Panc1 (cell line): ENCODE measurements around the gene IRGQ. TPM values are rescaled to one million over a fixed set of nuclear protein-coding genes. Genes with fewer than 3 reads are reported as not detected.

Experiments
- ATAC-seq: fragments of 200-7000 bp; cut with Tn5 transposase; 2 replicates; pipeline ENCODE4 v1.9.1; 2020; ENCODE audit warnings: mild to moderate bottlenecking, moderate library complexity
- BruUV-seq: library from RNA; stranded (reverse); fragments of 400-500 nt; replicated peaks from 2 replicates; lab custom pipeline; 2021; lab: Mats Ljungman, UMichigan
- CTCF ChIA-PET: fragments of 300-600 bp; sonication (Branson Sonifier 250); formaldehyde crosslinking; loops from one replicate; lab custom pipeline; 2022; ENCODE audit warnings: antibody characterized with exemption; lab: Charles Lee
- POLR2A ChIA-PET: fragments of 300-600 bp; sonication (Branson Sonifier 250); formaldehyde crosslinking; loops from one replicate; lab custom pipeline; 2022; ENCODE audit warnings: antibody characterized with exemption; lab: Charles Lee
- DNase-seq: peaks from one replicate; pipeline ENCODE4 v3.0.0-alpha.2; 2010; ENCODE audit warnings: low read depth, low spot score
- H3K27ac ChIP-seq: 2 replicates; pipeline ENCODE4 v1.5.1; 2011; ENCODE audit warnings: mild to moderate bottlenecking, low read length, inconsistent platforms
- H3K27me3 ChIP-seq: fragments of 200-500 bp; sonication (Bioruptor generic); 2 replicates; pipeline ENCODE4 v1.6.0; 2014; ENCODE audit warnings: low read length, inconsistent platforms; ENCODE audit not compliant: control insufficient read depth, insufficient read depth
- H3K36me3 ChIP-seq: fragments of 200-500 bp; sonication (Bioruptor generic); 2 replicates; pipeline ENCODE4 v1.5.1; 2014; ENCODE audit warnings: inconsistent platforms, mild to moderate bottlenecking, low read length, moderate library complexity; ENCODE audit not compliant: control insufficient read depth, insufficient read depth
- H3K4me1 ChIP-seq: 2 replicates; pipeline ENCODE4 v1.5.1; 2011; ENCODE audit warnings: inconsistent platforms, mild to moderate bottlenecking, low read length, moderate library complexity; ENCODE audit not compliant: control insufficient read depth, insufficient read depth
- H3K4me3 ChIP-seq, 2 experiments: 2 replicates each; pipeline ENCODE4 v1.5.1; 2011 to 2012; ENCODE audit warnings: low read depth in 2 of 2, low read length in 2 of 2, mild to moderate bottlenecking in 2 of 2, inconsistent platforms in 1 of 2, moderate library complexity in 1 of 2
- H3K9me3 ChIP-seq: fragments of 200-500 bp; sonication (Bioruptor generic); 2 replicates; pipeline ENCODE4 v1.5.1; 2014; ENCODE audit warnings: low read depth, mild to moderate bottlenecking, inconsistent platforms, low read length, moderate library complexity; ENCODE audit not compliant: control insufficient read depth, insufficient read depth
- CTCF ChIP-seq: fragments of 450-650 bp; IDR thresholded peaks from 2 replicates; pipeline ENCODE4 v1.5.1; 2017; ENCODE audit warnings: mild to moderate bottlenecking
- POLR2AphosphoS5 ChIP-seq: IDR thresholded peaks from 2 replicates; pipeline ENCODE4 v1.6.1; 2012; ENCODE audit warnings: mild to moderate bottlenecking, low read depth, low read length, moderate library complexity
- REST ChIP-seq, 2 experiments: IDR thresholded peaks; 2 replicates each; pipeline ENCODE4 v1.6.1; 2011 to 2012; ENCODE audit warnings: low read depth in 2 of 2, control low read depth in 1 of 2, low read length in 1 of 2, mild to moderate bottlenecking in 1 of 2, moderate library complexity in 1 of 2; ENCODE audit not compliant: insufficient read depth in 1 of 2
- SIN3A ChIP-seq: IDR thresholded peaks from 2 replicates; pipeline ENCODE4 v1.6.1; 2012; ENCODE audit warnings: low read depth, mild to moderate bottlenecking, low read length, moderate library complexity, borderline replicate concordance; ENCODE audit not compliant: insufficient read depth
- TCF7L2 ChIP-seq: IDR thresholded peaks from 2 replicates; pipeline ENCODE4 v1.6.1; 2011; ENCODE audit warnings: mild to moderate bottlenecking, low read depth, low read length, inconsistent platforms
- in situ Hi-C: cut with HindIII; loops from 2 replicates; pipeline ENCODE4 v1.10.0; 2016; ENCODE audit warnings: low sequenced_read_pairs, low pct_unique_long_range_greater_than_20kb
- intact Hi-C: fragments of 100-400 bp; cut with micrococcal nuclease; formaldehyde crosslinking; loops from one replicate; pipeline ENCODE4 v1.10.0; 2022; ENCODE audit not compliant: unreplicated experiment
- total RNA-seq: library from RNA; stranded (reverse); gene quantifications from one replicate; pipeline ENCODE4 v1.2.1, GENCODE V29; 2021; ENCODE audit not compliant: unreplicated experiment

The IRGQ gene
- total RNA-seq, 1 experiment from 2014 or later, result 20.4 TPM

- ChIA-PET CTCF (no interaction called here), POLR2A (no interaction called here)
- H3K27me3 ChIP-seq, result no peaks in the 10 kb centered on the region
- no peak for ATAC-seq
- no peaks in the 10 kb centered on the region for H3K9me3 ChIP-seq
- no TSS peak for BruUV-seq
- in situ Hi-C loops (no loop called here), intact Hi-C loops (no loop called here)
- no peak for TF ChIP-seq REST (IDR thresholded peaks at IDR 0.05; ENCODE audit: insufficient read depth in 1 of 2, low read depth in 2 of 2, low read length in 1 of 2)
- TF ChIP-seq SIN3A, result no peak
- TF ChIP-seq TCF7L2, result no peak
- no peak for TF ChIP-seq CTCF
- no peak for TF ChIP-seq POLR2AphosphoS5
- no peak overlapping the region for H3K4me3 ChIP-seq
- no peak for DNase-seq
- H3K4me1 ChIP-seq, result no peaks in the 10 kb centered on the region
- H3K36me3 ChIP-seq, result no peaks in the 10 kb centered on the region
- H3K27ac ChIP-seq, result no peak overlapping the region
These were observed 14.6 kb upstream of the IRGQ start for GRCh38 chr19:43610493-43610892.

- H3K4me1 ChIP-seq, result no peaks in the 10 kb centered on the region
- intact Hi-C loops (no loop called here), in situ Hi-C loops (no loop called here)
- no peak for TF ChIP-seq SIN3A
- no peak for TF ChIP-seq POLR2AphosphoS5
- TF ChIP-seq TCF7L2, result no peak
- TF ChIP-seq CTCF, result no peak
- no peak for TF ChIP-seq REST (IDR thresholded peaks at IDR 0.05; ENCODE audit: insufficient read depth in 1 of 2, low read depth in 2 of 2, low read length in 1 of 2)
- H3K4me3 ChIP-seq, result no peak overlapping the region
- no peak for DNase-seq
- H3K27ac ChIP-seq, result no peak overlapping the region
- H3K36me3 ChIP-seq, result no peaks in the 10 kb centered on the region
- POLR2A ChIA-PET, result no interaction called here
- H3K9me3 ChIP-seq, result no peaks in the 10 kb centered on the region
- no peaks in the 10 kb centered on the region for H3K27me3 ChIP-seq
- CTCF ChIA-PET, result no interaction called here
- ATAC-seq, result no peak
- no TSS peak for BruUV-seq
These were observed 13.9 kb upstream of the IRGQ start for GRCh38 chr19:43609872-43610271.
